ENCODE measurements around the gene WT1. TPM values are rescaled to one million over a fixed set of nuclear protein-coding genes. Genes with fewer than 3 reads are reported as not detected.

WT1 gene
- total RNA-seq, 4 donors from 2014 or later: 0.52 to 2.7 (median 1.6) TPM; not detected in 1

DNA sequence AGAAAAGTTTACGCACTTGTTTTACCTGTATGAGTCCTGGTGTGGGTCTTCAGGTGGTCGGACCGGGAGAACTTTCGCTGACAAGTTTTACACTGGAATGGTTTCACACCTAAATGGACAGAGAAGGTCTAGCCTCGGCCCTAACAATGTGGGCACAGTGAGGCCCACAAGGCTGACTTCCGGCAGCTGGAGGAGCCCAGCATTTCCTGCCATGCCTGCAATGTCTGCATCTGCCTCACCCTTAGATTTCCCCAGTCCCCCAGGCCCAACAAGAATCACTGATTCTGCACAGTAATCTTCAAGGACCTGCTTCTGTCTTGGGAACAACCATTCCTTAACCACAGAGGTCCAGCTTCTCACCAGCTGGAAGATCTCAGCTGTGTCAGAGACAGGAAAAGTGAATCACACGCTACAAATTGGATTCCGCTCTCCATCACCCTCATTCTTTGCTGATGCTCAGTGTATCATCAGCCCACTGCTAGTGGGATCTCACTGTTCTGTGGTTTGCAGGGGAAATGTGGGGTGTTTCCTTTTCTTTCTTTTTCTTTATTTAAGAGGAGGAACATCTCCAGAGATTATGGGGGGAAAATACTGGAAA, 43.3 kb downstream of the WT1 start:
- no peaks in the 10 kb centered on the region for H3K4me1 ChIP-seq
- TF ChIP-seq POLR2AphosphoS5 (IDR thresholded peaks at IDR 0.05) (no peak), POLR2A (IDR thresholded peaks at IDR 0.05) (no peak), EP300 (IDR thresholded peaks at IDR 0.05) (no peak)
- TF ChIP-seq, protein P1, sequence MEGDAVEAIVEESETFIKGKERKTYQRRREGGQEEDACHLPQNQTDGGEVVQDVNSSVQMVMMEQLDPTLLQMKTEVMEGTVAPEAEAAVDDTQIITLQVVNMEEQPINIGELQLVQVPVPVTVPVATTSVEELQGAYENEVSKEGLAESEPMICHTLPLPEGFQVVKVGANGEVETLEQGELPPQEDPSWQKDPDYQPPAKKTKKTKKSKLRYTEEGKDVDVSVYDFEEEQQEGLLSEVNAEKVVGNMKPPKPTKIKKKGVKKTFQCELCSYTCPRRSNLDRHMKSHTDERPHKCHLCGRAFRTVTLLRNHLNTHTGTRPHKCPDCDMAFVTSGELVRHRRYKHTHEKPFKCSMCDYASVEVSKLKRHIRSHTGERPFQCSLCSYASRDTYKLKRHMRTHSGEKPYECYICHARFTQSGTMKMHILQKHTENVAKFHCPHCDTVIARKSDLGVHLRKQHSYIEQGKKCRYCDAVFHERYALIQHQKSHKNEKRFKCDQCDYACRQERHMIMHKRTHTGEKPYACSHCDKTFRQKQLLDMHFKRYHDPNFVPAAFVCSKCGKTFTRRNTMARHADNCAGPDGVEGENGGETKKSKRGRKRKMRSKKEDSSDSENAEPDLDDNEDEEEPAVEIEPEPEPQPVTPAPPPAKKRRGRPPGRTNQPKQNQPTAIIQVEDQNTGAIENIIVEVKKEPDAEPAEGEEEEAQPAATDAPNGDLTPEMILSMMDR (IDR thresholded peaks at IDR 0.05): no peak
- H3K27me3 ChIP-seq: peaks cover 20% of the 10 kb centered on the region

DNA sequence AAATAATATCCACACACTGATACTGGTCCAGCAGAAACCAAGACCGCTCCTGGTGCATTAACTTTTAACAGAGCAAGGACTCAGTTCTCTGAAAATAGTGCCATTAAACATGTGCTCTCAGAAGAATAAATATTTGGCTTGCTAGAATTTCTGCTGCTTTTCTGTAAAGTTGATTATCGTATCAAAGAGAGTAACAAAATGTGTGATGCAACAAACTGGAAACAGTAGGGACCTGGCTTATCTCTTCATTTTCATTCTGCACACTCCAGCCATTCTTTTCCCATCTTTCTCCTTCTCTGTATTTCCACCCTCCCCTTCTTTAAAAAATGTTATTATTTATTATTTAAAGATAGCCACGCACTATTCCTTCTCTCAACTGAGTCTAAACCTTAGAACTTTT, 43.9 kb downstream of the WT1 start:
- no peak overlapping the region for H3K4me3 ChIP-seq
- H3K36me3 ChIP-seq: no peaks in the 10 kb centered on the region
- peaks cover 20% of the 10 kb centered on the region for H3K27me3 ChIP-seq
- TF ChIP-seq POLR2AphosphoS5 (IDR thresholded peaks at IDR 0.05) (no peak), EP300 (IDR thresholded peaks at IDR 0.05) (no peak), POLR2A (IDR thresholded peaks at IDR 0.05) (no peak)
- TF ChIP-seq, protein P1 (IDR thresholded peaks at IDR 0.05): no peak
- H3K9me3 ChIP-seq: no peaks in the 10 kb centered on the region
- no peaks in the 10 kb centered on the region for H3K4me1 ChIP-seq
- H3K27ac ChIP-seq: no peak overlapping the region
- 64 to 65% methylated on average over 3 of the region's 3 CpGs for WGBS, 2 donors (ENCODE audit: low coverage in 1 of 2)
- ATAC-seq: no peak

More for the DNA sequence above, 43.3 kb downstream of the WT1 start:
- ATAC-seq: no peak
- Histone ChIP-seq H3K36me3 (no peaks in the 10 kb centered on the region), H3K27ac (no peak overlapping the region), H3K9me3 (no peaks in the 10 kb centered on the region), H3K4me3 (no peak overlapping the region)
- WGBS, 2 donors (ENCODE audit: low coverage in 1 of 2): 74 to 78% methylated on average over 7 to 8 of the region's 8 CpGs

DNA sequence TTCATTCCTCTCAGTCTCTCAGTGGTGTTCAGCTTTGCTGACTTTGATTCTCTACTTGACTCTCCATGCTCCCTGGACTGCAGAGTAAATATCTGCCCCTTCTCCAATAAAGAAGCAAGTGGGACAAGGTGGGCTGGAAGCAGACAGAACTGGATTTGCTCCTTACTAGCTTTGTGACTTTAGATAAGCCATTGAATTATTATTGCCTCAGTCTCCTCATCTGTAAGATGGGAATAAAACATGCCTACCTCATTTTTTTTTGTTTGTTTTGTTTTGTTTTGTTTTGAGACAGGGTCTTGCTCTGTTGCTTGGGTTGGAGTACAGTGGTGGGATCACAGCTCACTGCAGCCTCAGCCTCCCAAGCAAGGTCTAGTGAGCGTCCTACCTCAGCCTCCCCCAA, 44.6 kb downstream of the WT1 start:
- peaks cover 20% of the 10 kb centered on the region for H3K27me3 ChIP-seq
- no peaks in the 10 kb centered on the region for H3K4me1 ChIP-seq
- no peak overlapping the region for H3K27ac ChIP-seq
- 88% methylated on average over 1 of the region's 1 CpG; no CpG with 5 or more reads in 1 of the 2 donors for WGBS, 2 donors (ENCODE audit: low coverage in 1 of 2)
- H3K9me3 ChIP-seq: no peaks in the 10 kb centered on the region
- H3K36me3 ChIP-seq: no peaks in the 10 kb centered on the region
- no peak for ATAC-seq
- H3K4me3 ChIP-seq: no peak overlapping the region
- TF ChIP-seq POLR2A (IDR thresholded peaks at IDR 0.05): no peak
- TF ChIP-seq, protein P1 (IDR thresholded peaks at IDR 0.05): no peak
- TF ChIP-seq EP300 (IDR thresholded peaks at IDR 0.05): no peak
- TF ChIP-seq POLR2AphosphoS5 (IDR thresholded peaks at IDR 0.05): no peak

DNA sequence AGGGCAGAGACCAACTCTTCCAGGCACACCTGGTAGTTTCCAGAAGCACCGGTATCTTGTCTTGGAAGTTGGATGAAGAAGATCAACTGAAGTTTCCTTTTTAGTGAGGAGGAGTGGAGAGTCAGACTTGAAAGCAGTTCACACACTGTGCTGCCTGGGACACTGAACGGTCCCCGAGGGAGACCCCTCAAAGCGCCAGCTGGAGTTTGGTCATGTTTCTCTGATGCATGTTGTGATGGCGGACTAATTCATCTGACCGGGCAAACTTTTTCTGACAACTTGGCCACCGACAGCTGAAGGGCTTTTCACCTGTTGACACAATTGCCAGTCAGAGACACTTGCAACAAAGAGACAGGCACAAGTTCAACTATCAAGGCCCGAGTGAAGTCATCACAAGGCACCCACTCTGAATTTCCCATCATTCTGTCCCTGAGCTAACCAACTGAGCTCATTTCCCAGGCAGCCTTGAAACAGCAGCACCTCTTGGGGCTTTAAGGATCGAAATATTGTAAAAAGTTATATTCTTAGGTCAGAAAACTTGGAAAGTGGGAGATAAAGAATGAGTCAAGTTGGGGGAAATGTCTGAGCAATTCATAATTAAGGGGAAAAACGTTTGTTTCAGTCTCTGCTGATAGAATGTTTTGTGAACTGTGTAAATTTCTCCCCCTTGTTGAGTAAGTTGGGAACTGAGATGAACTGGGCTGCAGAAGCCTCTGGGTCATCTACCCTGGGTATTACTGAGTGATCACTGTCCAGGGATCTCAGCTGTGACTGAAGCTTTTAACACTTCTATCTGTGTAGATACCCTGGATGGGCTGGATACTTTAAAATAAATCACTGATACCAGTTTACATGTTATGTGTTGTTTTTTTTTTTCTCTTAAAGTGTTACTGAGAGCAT, 46.2 kb downstream of the WT1 start:
- TF ChIP-seq EP300 (IDR thresholded peaks at IDR 0.05) (no peak), POLR2AphosphoS5 (IDR thresholded peaks at IDR 0.05) (no peak), POLR2A (IDR thresholded peaks at IDR 0.05) (no peak)
- TF ChIP-seq, protein P1 (IDR thresholded peaks at IDR 0.05): no peak
- Histone ChIP-seq H3K36me3 (no peaks in the 10 kb centered on the region), H3K27me3 (peaks cover 32% of the 10 kb centered on the region), H3K4me3 (no peak overlapping the region), H3K9me3 (no peaks in the 10 kb centered on the region), H3K4me1 (no peaks in the 10 kb centered on the region), H3K27ac (no peak overlapping the region)
- ATAC-seq: no peak
- 67 to 84% methylated on average over 6 to 10 of the region's 10 CpGs for WGBS, 2 donors (ENCODE audit: low coverage in 1 of 2)

All from gastroesophageal sphincter (tissue), 4 donors.